Muscle layer of colon (tissue), 2 donors: Measurements from ENCODE around the gene KCNK10.

Experiments used
- H3K27ac ChIP-seq: one replicate; pipeline ENCODE4 v1.7.0; 2013; ENCODE audit warnings: low read depth, mild to moderate bottlenecking, low read length, moderate library complexity
- H3K27me3 ChIP-seq, 2 donors: one replicate each; pipeline ENCODE4 v1.7.0; 2013; ENCODE audit warnings: low read length in 2 of 2, mild to moderate bottlenecking in 2 of 2; ENCODE audit not compliant: insufficient read depth in 2 of 2, control insufficient read depth in 1 of 2
- H3K36me3 ChIP-seq: one replicate; pipeline ENCODE4 v1.7.0; 2013; ENCODE audit warnings: mild to moderate bottlenecking, low read length; ENCODE audit not compliant: insufficient read depth
- H3K4me1 ChIP-seq: one replicate; pipeline ENCODE4 v1.7.0; 2013; ENCODE audit warnings: mild to moderate bottlenecking, low read length; ENCODE audit not compliant: insufficient read depth
- H3K4me3 ChIP-seq, 2 donors: one replicate each; pipeline ENCODE4 v1.7.0; 2013; ENCODE audit warnings: low read length in 2 of 2, low read depth in 1 of 2, mild to moderate bottlenecking in 1 of 2, moderate library complexity in 1 of 2
- H3K9ac ChIP-seq: one replicate; pipeline ENCODE4 v1.7.0; 2013; ENCODE audit warnings: low read length
- H3K9me3 ChIP-seq: one replicate; pipeline ENCODE4 v1.7.0; 2013; ENCODE audit warnings: mild to moderate bottlenecking, low read length
- donor health status: abdominal sarcoma.
- donor health status: Adenocarcinoma of cecum.

The KCNK10 gene

GRCh38 chr14:88210426-88210825 is 112.6 kb downstream of the KCNK10 start:
- Histone ChIP-seq H3K27ac (no peak overlapping the region), H3K27me3 (no peaks in the 10 kb centered on the region), H3K9me3 (no peaks in the 10 kb centered on the region), H3K4me3 (no peak overlapping the region), H3K36me3 (no peaks in the 10 kb centered on the region), H3K9ac (no peak overlapping the region), H3K4me1 (no peaks in the 10 kb centered on the region)

GRCh38 chr14:88209273-88209672 is 113.8 kb downstream of the KCNK10 start:
- no peaks in the 10 kb centered on the region for H3K36me3 ChIP-seq
- H3K27ac ChIP-seq = no peak overlapping the region
- no peaks in the 10 kb centered on the region for H3K27me3 ChIP-seq
- H3K4me1 ChIP-seq = no peaks in the 10 kb centered on the region
- no peak overlapping the region for H3K9ac ChIP-seq
- H3K4me3 ChIP-seq = no peak overlapping the region
- no peaks in the 10 kb centered on the region for H3K9me3 ChIP-seq

GRCh38 chr14:88208858-88209257 is 114.2 kb downstream of the KCNK10 start:
- Histone ChIP-seq H3K4me3 (no peak overlapping the region), H3K27me3 (no peaks in the 10 kb centered on the region), H3K9ac (no peak overlapping the region), H3K27ac (no peak overlapping the region), H3K36me3 (no peaks in the 10 kb centered on the region), H3K9me3 (no peaks in the 10 kb centered on the region), H3K4me1 (no peaks in the 10 kb centered on the region)

GRCh38 chr14:88204221-88204620 is 118.8 kb downstream of the KCNK10 start:
- Histone ChIP-seq H3K9ac (no peak overlapping the region), H3K36me3 (no peaks in the 10 kb centered on the region), H3K9me3 (no peaks in the 10 kb centered on the region), H3K27ac (no peak overlapping the region), H3K4me3 (no peak overlapping the region), H3K27me3 (no peaks in the 10 kb centered on the region), H3K4me1 (no peaks in the 10 kb centered on the region)

GRCh38 chr14:88203291-88203690 is 119.8 kb downstream of the KCNK10 start:
- no peaks in the 10 kb centered on the region for H3K36me3 ChIP-seq
- H3K4me1 ChIP-seq = no peaks in the 10 kb centered on the region
- H3K9ac ChIP-seq = no peak overlapping the region
- no peaks in the 10 kb centered on the region for H3K27me3 ChIP-seq
- H3K4me3 ChIP-seq = no peak overlapping the region
- H3K9me3 ChIP-seq = no peaks in the 10 kb centered on the region
- no peak overlapping the region for H3K27ac ChIP-seq

GRCh38 chr14:88202286-88202685 is 120.8 kb downstream of the KCNK10 start:
- H3K4me1 ChIP-seq = no peaks in the 10 kb centered on the region
- no peak overlapping the region for H3K4me3 ChIP-seq

GRCh38 chr14:88201851-88202250 is 121.2 kb downstream of the KCNK10 start:
- H3K4me3 ChIP-seq = no peak overlapping the region
- H3K27ac ChIP-seq = no peak overlapping the region
- peaks cover 0 to 1% of the 10 kb centered on the region in 2 donors for H3K27me3 ChIP-seq
- H3K9ac ChIP-seq = no peak overlapping the region
- H3K4me1 ChIP-seq = no peaks in the 10 kb centered on the region
- H3K36me3 ChIP-seq = no peaks in the 10 kb centered on the region
- no peaks in the 10 kb centered on the region for H3K9me3 ChIP-seq

More at GRCh38 chr14:88202286-88202685, 120.8 kb downstream of the KCNK10 start:
- Histone ChIP-seq H3K9ac (no peak overlapping the region), H3K9me3 (no peaks in the 10 kb centered on the region), H3K36me3 (no peaks in the 10 kb centered on the region), H3K27me3 (no peaks in the 10 kb centered on the region), H3K27ac (no peak overlapping the region)

GRCh38 chr14:88199882-88200281 is 123.2 kb downstream of the KCNK10 start:
- Histone ChIP-seq H3K27ac (no peak overlapping the region), H3K9me3 (no peaks in the 10 kb centered on the region), H3K9ac (no peak overlapping the region), H3K4me1 (no peaks in the 10 kb centered on the region), H3K4me3 (no peak overlapping the region), H3K36me3 (no peaks in the 10 kb centered on the region), H3K27me3 (peaks cover 4 to 8% of the 10 kb centered on the region in 2 donors)

- H3K27ac ChIP-seq = no peak overlapping the region
- H3K36me3 ChIP-seq = no peaks in the 10 kb centered on the region
- no peak overlapping the region for H3K4me3 ChIP-seq
- no peaks in the 10 kb centered on the region for H3K4me1 ChIP-seq
- H3K27me3 ChIP-seq = peaks cover 4 to 8% of the 10 kb centered on the region in 2 donors
- no peaks in the 10 kb centered on the region for H3K9me3 ChIP-seq
- no peak overlapping the region for H3K9ac ChIP-seq
Measured at GRCh38 chr14:88198446-88198845, 124.6 kb downstream of the KCNK10 start.

GRCh38 chr14:88196925-88197324 is 126.1 kb downstream of the KCNK10 start:
- Histone ChIP-seq H3K9me3 (no peaks in the 10 kb centered on the region), H3K27ac (no peak overlapping the region), H3K36me3 (no peaks in the 10 kb centered on the region), H3K27me3 (peaks cover 4 to 13% of the 10 kb centered on the region in 2 donors), H3K9ac (no peak overlapping the region), H3K4me1 (no peaks in the 10 kb centered on the region), H3K4me3 (no peak overlapping the region)

GRCh38 chr14:88196116-88196890 is 126.8 kb downstream of the KCNK10 start:
- no peaks in the 10 kb centered on the region for H3K9me3 ChIP-seq
- H3K9ac ChIP-seq = no peak overlapping the region
- H3K4me3 ChIP-seq = no peak overlapping the region
- no peak overlapping the region for H3K27ac ChIP-seq
- H3K36me3 ChIP-seq = no peaks in the 10 kb centered on the region
- no peaks in the 10 kb centered on the region for H3K4me1 ChIP-seq
- H3K27me3 ChIP-seq = peaks cover 4 to 13% of the 10 kb centered on the region in 2 donors

GRCh38 chr14:88195676-88196075 is 127.4 kb downstream of the KCNK10 start:
- Histone ChIP-seq H3K4me1 (no peaks in the 10 kb centered on the region), H3K9ac (no peak overlapping the region), H3K4me3 (no peak overlapping the region), H3K9me3 (no peaks in the 10 kb centered on the region), H3K36me3 (no peaks in the 10 kb centered on the region), H3K27ac (no peak overlapping the region), H3K27me3 (peaks cover 4 to 13% of the 10 kb centered on the region in 2 donors)
